Myocyte (in vitro differentiated cells): Measurements from ENCODE around the gene SCART1. TPM values are rescaled to one million over a fixed set of nuclear protein-coding genes. Genes with fewer than 3 reads are reported as not detected.

ENCODE experiments used
- DNase-seq: peaks from one replicate; pipeline ENCODE4 v3.0.0-alpha.2; 2012; ENCODE audit warnings: low read depth
- total RNA-seq: library from RNA; depleted of rRNA; stranded (reverse); fragments of >200 nt; gene quantifications from 2 replicates; pipeline ENCODE4 v1.2.3, GENCODE V29; 2014

Gene SCART1
- total RNA-seq, 1 donor from 2014 or later, result 0.83 TPM

DNA sequence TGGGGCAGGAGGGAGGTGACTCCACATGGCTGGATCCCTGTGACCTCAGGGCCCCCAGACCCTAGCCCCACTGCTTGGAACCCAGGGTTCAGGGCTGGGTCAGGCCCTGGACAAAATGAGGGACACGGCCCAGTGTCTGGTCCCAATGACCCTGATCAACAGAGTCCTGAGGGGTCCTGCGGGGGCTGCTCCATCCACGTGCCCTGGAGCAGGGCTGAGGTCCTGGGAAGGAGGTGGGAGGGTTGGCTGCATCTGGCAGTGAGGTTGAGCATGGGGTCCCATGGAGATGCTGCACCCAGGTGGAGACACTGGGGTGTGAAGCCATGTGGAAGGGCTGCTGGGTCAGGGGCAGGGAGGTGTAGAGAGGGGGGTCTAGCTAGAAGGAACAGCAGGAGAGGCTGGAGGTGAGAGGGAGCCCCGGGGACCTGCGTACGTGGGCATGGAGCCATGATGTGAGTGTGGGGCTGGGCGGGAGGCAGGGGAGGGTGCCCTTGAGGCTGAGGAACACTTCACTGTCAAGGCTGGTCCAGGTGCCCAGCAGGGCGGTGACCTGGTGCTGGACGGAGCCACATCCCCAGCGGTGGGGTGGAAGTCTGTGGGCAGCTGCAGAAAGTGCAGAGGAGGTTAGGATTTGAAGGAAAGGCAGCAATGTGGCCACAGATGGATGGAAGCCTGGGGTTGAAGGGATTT, 604 bp downstream of the SCART1 start:
- DNase-seq, result no peak

DNA sequence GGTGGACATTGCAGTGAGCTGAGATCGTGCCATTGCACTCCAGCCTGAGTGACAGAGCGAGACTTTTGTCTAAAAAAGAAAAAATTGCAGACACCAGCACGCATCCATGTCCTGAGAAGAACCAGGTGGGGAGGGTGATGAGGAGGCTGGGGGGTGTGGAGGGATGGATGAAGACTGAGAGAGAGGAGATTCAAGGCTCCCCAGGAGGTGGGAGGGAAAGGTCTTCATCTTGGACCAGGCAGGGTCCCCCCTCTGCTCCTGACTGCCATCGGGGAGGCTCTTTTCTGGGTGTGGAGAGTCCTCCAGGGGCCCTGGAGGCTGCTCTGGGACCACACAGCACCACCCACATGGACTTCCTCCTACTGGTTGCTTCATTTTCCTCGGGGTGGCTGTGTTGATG, 1.5 kb downstream of the SCART1 start:
- no peak for DNase-seq

DNA sequence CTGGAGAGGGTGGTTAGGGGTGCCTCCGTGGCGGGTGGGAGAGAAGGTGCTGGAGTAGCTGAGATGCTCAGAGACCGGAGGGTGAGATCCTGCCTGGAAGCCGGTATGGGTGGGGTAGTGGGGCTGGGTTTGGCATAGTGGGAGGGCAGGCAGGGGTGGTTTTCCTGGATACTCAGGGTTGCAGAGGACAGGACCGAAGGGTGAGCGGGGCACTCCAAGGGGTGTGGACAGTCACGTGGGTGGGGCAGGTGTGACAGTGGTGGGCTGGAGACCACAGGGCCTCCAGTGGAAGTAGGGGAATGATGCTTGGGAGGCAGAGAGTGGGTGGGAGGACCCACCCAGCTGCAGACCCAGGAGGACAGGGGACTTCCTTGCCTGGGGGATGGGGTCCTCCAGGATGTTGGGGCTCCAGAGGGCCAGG, 1.9 kb downstream of the SCART1 start:
- no peak for DNase-seq

DNA sequence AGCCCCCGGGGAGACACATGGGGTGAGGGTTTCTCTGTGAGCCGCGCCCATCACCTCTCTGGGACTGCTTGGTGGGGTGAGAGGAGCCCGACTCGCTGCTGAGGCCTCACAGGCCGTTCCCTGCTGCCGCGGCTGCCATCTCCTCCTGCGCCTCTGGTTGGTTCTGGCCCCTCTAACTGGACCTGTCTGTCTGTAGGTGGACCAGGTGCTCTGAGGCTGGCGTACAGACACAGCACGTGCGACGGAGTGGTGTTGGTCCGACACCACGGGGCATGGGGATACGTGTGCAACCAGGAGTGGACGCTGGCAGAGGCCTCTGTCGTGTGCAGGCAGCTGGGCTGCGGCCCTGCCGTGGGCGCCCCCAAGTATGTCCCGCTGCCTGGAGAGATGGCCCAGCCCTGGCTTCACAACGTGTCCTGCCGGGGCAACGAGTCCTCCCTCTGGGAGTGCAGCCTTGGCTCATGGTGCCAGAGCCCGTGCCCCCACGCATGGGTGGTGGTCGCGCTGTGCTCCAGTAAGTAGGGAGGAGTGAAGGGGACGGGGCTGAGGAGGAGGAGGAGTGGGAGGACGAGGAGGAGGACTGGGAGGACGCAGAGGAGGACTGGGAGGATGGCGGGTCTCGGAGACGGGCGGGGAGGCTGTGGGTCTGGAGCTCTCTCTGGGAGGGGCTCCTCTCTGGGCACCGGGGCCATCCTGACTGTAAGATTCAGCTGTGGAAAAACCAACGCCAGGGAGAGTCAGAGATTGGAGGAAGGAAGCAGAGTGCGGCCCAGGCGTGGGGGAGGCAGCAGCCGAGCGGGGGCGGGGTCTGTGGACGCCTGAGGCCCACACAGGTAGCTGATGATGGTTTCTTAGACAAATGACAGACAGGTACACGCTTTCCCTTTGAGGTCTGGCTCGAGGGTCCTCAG, 2.6 kb downstream of the SCART1 start:
- DNase-seq, result no peak

DNA sequence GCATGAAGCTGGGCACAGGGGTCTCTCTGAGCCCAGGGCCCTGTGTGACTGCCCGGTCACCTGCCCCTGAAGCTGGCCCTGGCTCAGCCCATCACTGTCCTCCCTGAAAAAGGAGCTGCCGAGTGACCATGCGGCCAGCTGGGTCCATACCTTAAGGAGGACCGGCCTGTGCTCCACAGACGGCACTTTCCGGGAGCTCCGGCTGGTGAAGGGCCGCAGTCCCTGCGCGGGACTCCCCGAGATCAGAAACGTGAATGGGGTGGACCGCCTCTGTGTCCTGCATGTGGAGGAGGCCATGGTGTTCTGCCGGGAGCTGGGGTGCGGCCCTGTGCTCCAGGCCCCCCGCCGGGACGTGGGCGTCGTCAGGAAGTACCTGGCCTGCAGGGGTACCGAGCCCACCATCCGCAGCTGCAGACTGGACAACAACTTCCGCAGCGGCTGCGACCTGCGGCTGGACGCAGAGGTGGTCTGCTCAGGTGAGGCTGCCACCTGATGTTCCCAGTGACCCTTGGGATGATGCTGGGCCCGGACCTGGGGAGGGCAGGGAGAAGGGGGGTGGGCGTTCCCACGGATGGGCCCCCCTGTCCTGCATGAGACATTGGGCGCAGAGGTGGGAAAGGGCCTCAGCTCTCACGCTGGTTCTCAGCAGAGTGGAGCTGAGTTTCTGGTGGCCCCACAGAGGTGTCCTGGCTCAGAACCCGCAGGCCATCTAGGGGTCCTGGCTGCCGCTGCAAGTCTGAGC, 3.5 kb downstream of the SCART1 start:
- DNase-seq, result no peak

DNA sequence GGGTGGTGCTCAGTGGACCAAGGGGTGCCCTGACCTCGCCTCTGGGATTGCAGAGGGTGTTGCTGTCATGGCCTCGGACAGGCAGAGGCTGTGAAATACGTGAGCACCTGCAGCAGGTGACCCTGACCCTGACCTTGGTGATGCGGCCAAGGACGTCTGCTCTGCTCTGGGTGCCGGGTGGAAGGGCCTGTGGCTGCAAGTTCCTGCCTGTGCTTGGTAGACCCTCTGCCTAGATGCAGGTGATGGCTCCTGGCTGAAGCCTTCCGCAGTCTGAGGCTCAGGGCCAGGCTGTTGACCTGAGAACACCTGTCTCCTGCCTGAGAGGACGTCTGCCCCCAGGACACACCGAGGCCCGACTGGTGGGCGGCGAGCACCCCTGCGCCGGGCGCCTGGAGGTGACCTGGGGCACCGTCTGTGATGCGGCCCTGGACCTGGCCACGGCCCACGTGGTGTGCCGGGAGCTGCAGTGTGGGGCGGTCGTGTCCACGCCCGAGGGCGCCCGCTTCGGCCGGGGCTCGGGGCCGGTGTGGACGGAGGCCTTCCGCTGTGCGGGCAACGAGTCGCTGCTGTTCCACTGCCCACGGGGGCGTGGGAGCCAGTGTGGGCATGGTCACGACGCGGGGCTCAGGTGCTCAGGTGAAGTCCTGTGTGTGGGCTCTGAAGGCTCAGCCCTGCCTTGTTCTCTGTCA, 4.4 kb downstream of the SCART1 start:
- DNase-seq, result no peak

DNA sequence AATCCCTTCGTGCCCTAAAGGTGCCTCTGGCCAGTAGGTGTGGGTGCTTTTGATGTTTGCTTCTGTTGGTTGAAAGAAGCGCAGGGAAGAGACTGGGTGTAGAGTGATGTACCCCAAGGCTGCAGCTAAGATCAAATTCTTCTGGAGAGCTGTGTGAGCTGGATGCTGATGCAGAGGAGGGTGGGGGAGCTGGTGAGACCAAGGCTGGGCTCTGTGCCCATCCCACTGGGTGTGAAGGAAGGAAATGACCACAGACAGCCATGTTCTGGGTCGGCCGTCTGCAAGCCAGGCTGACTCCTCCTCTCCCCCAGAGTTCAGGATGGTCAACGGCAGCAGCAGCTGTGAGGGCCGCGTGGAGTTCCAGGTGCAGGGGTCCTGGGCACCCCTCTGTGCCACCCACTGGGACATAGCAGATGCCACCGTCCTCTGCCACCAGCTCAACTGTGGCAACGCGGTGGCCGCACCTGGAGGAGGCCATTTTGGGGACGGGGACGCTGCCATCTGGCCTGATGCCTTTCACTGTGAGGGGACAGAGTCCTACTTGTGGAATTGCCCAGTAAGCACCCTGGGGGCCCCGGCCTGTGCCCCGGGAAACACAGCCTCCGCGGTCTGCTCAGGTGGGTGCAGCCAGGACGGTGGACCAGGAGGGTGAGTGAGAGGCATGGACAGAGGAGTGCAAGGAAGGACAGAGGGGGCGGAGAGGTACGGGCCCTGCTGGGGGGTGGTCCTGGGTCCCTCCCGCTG, 5.1 kb downstream of the SCART1 start:
- DNase-seq, result no peak

DNA sequence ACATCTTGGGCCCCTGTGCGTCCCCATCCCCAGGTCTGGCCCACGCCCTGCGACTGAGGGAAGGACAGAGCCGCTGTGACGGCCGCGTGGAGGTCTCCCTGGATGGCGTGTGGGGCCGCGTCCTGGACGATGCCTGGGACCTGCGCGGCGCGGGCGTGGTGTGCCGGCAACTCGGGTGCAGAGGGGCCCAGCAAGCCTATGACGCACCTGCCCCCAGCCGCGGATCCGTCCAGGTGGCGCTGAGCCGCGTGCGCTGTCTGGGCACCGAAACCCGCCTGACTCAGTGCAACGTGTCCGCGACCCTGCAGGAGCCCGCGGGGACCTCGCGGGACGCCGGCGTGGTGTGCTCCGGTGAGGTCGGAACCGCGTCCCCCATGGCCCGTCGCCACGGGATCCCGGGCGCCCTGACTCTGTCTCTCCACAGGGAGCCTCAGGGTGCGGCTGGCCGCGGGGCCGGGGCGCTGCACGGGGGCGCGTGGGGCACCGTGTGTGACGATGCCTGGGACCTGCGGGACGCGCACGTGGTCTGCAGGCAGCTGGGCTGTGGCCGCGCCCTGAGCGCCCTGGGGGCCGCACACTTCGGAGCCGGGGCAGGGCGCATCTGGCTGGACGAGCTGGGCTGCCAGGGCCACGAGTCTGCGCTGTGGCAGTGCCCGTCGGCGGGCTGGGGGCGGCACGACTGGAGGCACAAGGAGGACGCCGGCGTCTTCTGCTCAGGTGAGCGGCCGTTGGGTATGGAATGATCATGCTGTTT, 5.9 kb downstream of the SCART1 start:
- DNase-seq, result no peak

DNA sequence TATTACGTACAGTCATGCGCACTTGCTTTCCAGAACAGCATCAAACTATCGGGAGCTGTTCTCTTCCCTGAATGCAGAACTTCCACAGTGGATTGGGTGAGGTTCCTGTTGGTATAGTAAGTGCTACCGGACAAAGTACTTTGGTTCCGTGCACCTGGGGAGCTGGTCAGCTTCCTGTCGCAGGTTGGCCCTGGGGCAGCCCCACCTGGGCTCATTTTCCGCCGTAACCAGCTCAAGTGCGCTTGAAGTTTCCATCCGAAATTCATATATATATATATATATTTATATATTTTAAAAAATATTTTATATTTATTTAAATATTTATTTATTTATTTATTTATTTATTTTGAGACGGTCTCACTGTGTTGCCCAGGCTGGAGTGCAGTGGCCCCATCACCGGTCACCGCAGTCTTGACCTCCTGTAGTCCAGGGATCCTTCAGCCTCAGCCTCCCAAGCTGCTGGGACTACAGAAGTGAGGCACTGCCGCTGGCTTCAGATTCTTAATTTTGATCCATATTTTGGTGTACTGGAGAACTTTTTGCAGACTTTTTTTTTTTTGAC, 6.5 kb downstream of the SCART1 start:
- no peak for DNase-seq

DNA sequence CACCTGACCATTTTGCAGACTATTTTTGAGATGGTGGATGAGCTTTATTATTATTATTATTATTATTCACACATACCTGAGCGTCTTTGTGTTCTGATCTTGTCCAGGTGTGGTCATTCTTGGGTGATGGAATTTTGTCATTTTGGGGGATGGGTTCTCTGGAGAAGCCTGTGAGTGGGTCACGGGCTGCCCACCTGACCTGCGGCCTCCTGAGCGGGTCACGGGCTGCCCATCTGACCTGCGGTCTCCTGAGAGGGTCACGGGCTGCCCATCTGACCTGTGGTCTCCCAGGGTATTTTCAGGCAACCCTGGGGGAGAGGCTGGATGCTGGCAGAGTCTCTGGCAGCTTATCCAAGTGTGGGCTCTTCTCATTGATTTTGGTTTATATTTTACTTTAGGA, 7.3 kb downstream of the SCART1 start:
- DNase-seq, result no peak

DNA sequence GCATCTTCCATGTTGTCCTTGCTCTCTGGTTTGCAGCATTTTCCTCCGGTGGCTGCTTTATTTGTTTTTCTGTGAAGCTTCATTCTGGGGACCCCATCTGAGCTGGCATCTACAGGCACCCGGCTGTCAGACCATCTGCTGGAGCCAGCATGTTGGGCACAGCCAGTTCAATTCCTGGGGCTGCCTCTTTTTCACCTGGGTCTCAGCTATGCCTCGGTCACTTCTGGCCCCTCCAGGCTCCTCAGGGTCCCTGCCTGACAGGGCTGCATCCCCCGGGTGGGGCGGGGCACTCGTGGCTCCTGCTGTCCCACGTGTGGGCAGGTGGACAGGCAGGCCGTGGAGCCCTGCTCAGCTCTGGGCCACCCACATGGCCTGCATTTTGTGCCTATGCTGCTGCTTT, 8.1 kb downstream of the SCART1 start:
- DNase-seq, result no peak

DNA sequence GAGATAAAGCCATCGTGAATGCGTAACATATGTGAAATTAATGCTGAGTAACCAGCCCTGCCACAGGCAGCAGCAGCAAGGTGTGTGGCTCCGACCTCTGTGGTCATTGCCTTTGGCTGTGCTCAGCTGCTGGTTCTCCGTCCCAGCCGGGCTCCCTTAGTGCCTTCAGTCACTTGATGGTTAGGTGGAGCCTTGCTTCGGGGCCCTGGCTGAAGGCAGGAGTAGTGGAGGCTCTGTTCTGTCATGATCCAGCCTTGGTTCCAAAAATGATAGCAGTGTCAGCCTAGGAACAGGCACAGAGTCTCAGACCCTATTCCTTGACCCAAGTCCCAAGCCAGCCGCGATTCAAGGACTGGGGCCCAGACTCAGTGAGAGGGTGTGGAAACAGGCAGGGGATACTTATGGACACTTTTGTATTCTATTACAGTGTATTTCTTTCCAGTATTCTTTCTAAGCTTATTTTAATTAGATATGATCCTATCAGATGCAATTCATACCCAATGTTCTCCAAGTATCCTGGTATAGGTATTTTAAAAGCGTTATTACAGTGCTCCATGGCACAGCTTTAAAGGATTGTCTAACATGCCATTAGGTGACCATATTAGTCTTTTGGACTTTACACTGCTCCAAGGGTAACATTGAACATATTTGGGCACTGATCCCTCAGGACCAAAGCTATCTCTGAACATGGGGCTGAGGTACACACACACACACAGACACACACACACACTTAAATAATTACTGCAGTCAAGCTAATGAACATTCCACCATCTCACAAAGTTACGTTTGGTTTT, 9.0 kb downstream of the SCART1 start:
- no peak for DNase-seq

DNA sequence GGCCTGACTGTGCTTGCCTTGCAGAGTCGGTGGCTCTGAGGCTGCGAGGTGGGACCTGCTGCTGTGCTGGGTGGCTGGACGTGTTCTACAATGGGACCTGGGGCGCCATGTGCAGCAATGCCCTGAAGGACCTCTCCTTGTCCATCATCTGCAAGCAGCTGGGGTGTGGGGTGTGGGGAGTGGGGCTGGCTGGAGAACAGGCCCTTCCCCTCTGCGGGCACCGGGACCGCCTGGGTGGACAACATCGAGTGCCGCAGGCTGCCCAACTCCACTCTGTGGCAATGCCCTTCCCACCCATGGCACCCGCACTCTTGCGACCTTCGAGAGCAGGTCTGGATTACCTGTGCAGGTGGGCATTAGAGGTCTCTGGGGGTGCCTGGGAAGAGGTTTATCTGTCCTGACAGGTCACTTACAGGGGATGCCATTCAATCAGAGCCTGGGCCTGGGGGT, 10.9 kb downstream of the SCART1 start:
- no peak for DNase-seq

DNA sequence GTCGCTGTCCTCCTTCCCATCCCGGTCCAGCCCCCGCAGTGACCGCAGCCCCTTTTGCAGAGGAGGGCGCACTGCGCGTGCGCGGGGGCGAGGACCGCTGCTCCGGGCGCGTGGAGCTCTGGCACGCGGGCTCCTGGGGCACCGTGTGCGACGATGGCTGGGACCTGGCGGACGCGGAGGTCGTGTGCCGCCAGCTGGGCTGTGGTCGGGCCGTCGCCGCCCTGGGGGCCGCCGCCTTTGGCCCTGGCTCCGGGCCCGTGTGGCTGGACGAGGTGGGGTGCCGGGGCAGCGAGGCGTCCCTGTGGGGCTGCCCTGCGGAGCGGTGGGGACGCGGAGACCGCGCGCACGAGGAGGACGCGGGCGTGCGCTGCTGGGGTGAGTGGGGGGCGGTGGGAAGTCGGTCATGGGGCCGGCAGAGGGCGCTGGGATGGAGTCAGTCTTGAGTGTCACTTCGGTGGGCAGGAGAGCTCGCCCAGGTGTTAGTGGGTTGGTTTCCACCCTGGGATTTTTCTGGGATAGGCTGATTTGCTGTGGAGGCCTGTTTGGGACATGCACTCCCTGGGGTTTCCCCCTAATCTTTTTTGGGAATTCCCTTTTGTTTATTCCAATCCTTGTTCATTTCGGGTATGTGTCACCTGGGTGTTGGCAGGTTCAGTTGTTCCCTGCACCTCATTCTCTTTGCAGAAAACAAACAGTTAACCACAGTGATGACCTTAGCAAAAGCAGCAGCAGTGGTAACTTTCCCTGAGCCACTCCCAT, 11.6 kb downstream of the SCART1 start:
- DNase-seq, result no peak

DNA sequence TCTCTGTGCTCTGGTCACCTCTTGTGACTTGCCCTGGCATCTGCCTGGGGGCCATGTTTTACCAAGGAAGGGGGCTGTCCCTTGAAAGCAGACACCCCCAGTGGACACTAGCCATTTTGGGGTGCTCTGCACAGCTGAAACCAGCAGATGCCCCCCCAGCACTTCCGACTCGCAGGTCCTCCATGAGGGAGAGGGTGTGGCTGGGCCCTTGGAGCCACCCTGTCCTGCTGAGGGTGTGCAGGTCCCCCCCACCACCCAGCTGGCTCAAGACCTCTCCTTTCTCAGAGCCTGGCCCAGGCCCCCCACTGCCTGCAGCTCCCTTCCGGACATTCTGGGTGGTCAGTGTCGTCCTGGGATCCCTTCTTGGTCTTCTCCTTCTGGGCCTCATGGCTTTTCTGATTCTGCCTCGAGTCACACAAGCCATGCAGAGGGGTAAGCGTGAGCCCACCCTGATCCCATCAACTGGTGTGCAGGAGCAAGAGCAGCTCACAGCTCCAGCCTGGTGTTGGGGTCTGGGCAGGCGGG, 12.3 kb downstream of the SCART1 start:
- no peak for DNase-seq

DNA sequence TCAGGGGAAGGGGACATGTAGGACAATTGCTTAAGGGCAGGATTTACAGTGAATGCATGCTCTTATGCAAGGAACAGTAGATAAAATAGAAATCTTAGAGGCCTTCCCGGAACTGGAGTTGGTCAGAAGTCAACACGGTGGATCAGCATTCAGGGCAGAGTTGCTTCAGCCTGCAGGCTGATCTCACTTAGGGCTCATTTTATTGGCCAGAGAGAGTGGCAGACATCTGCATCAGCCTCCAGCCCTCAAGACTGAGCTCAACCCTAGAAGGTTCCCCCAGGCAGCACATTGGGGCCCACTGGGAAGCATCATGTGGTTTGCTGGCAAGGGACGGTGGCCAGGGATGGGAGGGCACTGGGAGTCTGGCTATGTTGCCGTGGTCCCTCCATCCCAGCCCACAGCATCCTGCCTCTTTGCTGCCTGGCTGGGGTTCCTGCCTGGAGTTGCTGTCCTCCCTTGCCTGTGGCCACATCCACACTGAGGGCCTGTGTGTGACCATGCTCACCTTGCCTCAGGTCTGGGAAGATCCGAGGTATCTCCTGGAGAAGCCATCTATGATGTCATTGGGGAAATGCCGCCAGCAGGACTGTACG, 13.0 kb downstream of the SCART1 start:
- DNase-seq, result no peak

DNA sequence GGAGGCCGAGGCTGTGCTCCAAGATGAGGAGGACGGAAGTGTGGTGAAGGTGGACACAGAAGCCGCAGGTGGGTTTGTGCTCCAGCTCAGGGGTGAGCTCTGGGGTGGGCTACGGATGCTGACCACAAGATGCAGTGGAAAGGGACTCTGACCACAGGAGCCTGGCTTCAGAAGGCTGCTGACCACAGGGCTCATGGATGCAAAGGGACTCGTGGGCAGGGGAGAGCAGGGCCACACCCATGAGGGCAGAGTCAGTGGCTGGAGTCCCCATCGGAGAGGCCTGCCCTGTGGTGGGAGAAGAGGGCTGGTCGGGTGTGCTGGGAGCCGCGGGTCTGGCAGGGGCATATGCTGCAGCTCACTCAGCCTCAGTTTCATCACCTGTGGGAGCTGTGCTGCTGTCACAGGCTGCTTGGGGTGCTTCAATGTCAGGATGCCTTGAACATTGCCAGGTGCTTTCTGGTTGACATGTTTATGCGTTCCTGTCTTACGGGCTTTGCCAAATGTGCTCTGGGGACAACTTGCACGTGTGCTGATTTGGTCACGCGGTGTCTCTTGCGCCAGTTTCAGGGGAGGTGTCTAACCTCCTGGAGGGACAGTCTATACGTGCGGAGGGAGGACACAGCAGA, 13.7 kb downstream of the SCART1 start:
- DNase-seq, result no peak
